Effector CD8-positive, alpha-beta T cell (primary cell): ENCODE data around the gene GRN.
A peak's percentile ranks its signal among the peaks of the same experiment; 100 is the strongest.
"Not testable (repeated sequence)": the region's sequence is repeated elsewhere in the genome, so short reads cannot be mapped to it uniquely, and the experiment has no call there.

Source experiments
- DNase-seq: peaks from one replicate; lab custom pipeline; 2025; lab: John Stamatoyannopoulos, UW

GRN gene

DNA sequence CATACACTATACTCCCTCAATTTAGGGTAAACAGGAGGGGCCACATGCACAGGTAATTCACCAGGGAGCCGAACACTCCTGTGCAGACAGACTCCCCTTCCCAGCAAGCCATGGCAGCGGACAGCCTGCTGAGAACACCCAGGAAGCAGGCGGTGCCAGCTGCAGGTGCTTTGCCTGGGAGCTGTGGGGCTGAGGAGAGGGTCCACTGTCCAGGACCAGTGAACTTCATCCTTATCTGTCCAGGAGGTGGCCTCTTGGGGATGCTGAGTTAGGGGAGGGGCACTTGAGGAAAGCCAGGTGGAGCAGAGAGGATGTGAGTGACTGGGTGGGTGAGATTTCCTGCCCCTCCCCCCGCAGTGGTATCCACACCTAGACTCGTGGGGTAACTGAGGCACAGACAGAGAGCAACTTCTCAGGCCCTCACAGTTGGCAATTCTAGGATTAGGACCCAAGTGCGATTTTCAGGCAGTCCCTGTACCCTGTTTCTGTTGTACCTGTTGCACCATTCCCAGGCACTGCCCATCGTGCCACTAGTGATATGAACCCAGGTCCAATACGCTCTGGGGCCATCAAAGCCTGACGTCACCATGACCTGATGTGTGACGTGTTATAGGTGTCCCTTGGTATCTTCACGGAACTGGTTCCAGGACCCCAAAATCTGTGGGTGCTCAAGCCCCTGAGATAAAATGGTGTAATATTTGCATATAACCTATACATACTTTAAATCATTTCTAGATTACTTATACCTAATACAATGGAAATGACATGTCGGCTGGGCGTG is 1.2 kb downstream of the GRN start:
- DNase-seq: no peak

DNA sequence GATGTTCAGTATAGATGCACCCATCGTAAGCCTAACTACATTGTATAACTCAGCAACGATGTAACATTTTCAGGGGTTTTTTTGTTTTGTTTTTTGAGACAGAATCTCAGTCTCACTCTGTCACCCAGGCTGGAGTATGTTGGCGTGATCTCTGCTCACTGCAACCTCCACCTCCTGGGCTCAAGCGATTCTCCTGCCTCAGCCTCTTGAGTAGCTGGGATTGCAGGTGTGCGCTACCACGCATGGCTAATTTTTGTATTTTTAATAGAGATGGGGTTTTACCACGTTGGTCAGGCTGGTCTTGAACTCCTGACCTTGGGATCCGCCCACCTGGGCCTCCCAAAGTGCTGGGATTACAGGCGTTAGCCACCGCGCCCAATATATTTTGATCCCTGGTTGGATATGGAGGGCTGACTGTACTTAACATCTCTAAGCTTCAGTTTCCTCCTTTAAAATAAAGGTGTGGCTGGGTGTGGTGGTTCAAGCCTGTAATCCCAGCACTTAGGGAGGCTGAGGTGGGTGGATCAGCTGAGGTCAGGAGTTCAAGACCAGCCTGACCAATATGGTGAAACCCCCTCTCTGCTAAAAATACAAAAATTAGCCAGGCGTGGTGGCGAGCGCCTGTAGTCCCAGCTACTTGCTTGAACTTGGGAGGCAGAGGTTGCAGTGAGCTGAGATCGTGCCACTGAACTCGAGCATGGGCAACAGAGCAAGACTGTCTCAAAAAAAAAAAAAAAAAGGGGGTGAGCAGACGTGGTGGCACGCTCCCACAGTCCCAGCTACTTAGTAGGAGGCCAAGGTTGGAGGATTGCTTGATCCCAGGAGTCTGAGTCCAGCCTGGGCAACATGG is 2.3 kb downstream of the GRN start:
- not testable (repeated sequence) for DNase-seq

DNA sequence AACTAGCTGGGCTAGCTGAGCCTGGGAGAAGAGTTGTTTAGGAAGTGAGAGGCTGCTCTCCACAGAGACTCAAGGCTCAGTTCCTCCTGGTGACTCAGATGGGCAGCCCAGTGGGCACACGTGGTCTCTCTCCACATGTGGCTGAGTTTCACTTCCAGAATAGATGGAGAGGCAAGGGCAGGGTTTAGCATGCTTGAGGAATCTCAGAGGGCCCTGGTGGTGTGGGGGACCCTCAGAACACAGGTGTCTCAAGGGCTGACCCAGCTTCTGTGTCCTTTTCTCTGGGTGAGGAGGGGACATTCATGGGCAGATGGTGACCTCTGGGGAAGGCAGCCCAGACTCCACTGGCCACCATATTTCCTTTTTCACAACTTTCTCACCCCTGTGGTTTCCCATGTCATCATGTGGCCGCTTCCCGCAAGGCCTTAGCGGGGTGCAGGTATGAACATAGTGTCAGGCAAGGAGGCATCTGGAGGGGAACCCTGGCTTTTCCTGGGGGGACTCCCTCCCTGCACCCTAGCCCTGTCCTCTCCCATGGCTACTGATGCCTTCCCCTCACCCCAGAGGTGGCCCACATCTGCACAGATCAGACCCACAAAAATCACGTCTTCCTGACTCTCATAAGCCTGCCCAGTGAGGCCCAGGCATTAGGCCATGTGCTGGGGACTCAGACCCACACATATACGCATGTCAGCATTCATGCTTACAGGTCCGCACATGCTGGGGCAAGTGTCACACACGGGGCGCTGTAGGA is 3.3 kb downstream of the GRN start:
- no peak for DNase-seq

DNA sequence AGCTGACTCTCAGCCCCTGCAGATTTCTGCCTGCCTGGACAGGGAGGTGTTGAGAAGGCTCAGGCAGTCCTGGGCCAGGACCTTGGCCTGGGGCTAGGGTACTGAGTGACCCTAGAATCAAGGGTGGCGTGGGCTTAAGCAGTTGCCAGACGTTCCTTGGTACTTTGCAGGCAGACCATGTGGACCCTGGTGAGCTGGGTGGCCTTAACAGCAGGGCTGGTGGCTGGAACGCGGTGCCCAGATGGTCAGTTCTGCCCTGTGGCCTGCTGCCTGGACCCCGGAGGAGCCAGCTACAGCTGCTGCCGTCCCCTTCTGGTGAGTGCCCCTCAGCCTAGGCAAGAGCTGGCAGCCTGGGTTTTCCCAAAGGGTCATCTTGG is 3.9 kb downstream of the GRN start:
- no peak for DNase-seq

DNA sequence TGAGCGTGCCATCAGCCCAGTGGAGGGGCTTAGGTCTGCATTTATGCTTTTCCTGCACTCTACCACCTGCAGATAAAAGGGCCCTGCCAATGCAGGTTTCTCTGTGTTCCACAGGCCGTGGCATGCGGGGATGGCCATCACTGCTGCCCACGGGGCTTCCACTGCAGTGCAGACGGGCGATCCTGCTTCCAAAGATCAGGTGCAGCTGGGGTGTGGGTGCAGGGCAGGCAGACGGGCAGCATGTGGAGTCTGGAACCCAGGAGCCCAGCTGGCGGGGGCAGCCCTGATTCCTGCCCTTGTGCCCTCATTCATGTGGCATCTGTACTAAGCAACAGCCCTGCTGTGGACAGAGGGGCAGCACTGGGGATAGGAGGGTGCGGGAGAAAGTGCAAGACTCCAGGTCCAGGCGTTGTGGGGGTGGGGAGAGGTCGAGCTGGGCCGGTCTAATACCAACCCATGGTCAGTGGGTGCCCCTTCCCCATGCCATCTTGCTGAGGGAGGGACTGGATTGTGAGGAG is 4.5 kb downstream of the GRN start:
- no peak for DNase-seq

DNA sequence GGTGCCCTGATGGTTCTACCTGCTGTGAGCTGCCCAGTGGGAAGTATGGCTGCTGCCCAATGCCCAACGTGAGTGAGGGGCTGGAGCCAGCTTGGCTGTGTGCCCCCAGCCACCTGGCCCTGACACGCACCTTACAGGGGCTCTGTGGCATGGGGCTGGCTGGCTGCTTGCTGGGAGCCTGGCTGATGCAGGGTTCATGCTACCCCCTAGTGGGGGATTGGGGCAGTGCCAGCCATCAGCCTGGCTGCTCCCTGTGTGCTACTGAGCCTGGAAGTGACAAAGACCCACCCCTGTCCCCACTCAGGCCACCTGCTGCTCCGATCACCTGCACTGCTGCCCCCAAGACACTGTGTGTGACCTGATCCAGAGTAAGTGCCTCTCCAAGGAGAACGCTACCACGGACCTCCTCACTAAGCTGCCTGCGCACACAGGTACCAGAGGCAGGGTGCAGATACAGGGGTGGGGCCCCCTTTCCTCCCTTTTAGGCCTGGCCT is 5.7 kb downstream of the GRN start:
- peak; percentile 51 for DNase-seq

DNA sequence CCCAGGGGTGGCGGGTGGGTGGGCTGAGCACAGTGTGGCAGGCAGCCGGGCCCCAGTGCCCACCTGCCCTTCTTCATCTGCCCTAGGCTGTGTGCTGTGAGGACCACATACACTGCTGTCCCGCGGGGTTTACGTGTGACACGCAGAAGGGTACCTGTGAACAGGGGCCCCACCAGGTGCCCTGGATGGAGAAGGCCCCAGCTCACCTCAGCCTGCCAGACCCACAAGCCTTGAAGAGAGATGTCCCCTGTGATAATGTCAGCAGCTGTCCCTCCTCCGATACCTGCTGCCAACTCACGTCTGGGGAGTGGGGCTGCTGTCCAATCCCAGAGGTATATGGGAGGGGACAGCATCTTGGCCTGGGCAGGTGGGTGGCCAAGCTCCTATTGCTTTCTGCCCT is 6.4 kb downstream of the GRN start:
- DNase-seq: no peak

DNA sequence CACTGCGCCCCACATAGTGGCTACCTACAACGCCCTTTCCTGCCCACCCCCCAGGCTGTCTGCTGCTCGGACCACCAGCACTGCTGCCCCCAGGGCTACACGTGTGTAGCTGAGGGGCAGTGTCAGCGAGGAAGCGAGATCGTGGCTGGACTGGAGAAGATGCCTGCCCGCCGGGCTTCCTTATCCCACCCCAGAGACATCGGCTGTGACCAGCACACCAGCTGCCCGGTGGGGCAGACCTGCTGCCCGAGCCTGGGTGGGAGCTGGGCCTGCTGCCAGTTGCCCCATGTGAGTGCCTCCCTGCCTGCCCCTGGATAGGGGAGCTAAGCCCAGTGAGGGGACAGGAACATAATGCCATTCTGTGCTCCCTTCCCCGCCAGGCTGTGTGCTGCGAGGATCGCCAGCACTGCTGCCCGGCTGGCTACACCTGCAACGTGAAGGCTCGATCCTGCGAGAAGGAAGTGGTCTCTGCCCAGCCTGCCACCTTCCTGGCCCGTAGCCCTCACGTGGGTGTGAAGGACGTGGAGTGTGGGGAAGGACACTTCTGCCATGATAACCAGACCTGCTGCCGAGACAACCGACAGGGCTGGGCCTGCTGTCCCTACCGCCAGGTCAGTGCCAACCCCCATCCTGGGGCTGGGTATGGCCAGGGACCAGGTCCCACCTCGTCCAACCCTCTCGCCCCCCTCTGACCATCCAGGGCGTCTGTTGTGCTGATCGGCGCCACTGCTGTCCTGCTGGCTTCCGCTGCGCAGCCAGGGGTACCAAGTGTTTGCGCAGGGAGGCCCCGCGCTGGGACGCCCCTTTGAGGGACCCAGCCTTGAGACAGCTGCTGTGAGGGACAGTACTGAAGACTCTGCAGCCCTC is 7.1 kb downstream of the GRN start:
- DNase-seq: no peak

DNA sequence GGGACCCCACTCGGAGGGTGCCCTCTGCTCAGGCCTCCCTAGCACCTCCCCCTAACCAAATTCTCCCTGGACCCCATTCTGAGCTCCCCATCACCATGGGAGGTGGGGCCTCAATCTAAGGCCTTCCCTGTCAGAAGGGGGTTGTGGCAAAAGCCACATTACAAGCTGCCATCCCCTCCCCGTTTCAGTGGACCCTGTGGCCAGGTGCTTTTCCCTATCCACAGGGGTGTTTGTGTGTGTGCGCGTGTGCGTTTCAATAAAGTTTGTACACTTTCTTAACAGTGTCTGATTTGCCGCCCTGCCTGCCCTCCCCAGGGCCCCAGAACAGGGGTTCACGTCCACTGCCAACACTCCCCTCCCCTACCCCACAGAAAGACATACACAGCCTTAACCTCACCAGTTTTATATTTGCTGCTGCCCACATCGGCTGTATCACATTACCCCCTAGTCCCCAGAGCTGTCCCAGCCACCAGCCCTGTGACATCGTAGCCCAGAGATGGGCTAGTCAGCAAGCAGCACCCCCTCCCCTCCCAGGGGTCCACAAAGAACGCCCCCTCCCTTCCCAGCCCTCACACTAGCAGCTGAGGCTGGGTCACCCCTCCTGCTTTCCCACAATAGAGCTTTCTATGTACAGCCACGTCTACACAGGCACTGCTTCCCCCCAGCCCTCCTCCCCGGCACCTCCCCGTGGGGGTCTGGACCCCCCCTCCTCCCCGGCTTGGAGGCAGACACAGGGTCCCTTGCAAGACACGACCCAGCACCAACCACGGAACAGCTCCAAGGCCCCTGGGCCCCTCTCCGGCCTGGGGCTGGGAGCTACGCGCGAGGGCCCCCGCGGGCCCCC is 7.9 kb downstream of the GRN start:
- DNase-seq: no peak

DNA sequence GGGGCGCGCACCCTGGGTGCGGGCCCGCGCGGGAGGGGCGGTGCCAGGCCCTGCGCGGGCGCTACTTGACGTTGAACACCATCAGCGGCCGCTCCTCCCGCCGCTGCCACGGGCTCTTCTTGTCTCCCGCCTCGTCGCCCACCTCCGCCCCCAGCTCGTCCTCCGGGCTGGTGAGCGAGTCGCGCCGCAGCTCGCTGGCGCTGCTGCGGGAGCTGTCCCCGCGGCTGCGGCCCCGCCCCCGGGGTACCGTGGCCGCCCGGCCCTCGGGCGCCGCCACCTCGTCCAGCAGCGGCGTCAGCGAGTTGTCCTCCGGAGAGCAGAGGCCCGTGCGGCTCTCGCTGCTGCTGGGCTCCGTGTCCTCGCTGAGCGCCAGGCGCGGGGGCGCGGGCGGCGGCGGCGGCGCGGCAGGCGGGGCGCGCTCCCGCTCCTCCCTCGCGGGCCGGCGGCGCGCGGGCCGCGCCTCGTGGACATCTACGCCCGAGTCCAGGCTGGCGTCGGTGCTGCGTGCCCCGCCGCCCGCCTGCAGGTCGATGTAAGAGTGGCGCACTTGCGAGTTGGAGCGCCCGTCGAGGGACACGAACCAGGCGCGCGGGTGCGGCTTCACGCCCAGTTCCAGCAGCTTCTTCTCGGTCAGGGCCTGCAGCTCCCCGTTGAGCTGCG is 8.7 kb downstream of the GRN start:
- DNase-seq: no peak

DNA sequence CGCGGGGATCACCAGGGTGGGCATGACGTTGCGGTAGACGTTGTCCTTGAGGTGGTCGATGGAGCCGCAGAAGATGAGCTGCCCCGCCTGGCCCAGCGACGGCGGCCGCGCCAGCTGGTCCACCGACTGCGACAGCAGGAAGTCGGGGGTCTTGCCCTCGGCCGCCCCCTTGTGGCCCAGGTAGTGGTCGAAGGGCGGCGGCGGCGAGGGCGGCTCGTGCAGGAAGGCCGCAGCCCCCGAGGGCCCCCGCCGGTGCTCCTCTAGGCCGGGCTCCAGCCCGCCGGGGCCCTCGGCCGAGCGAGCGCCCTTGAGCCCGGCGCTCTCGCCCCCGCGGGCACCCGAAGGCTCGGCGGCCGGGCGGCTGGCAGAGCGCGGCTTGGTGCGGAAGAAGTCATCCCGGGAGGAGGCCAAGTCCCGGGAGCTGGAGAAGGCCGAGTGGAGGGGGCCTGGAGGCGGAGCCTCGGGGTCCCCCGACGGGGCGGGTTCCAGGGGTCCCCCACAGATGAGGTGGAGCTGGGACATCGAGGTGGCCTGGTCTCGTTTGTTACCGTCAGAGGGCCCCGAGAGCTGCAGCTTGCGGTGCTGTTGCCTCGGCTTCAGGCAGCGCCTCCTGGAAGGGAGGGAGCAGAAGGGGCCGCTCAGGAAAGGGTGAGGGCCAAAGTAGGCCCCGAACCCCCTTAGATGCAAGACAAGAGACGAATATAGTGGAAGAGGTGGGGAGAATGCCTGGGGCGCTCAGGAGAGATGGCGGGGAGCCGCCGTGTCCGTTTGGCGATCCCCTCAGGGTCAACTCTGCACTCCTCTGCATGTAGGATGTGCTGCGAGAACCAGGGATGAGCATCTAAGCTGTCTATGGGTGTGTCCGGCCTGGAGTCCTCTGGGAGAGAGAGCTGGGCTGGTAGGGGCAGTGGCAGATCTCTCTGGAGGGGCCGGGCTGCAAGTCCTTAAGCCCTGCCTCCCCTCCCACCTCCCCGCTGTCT is 9.8 kb downstream of the GRN start:
- peak; percentile 56 for DNase-seq

DNA sequence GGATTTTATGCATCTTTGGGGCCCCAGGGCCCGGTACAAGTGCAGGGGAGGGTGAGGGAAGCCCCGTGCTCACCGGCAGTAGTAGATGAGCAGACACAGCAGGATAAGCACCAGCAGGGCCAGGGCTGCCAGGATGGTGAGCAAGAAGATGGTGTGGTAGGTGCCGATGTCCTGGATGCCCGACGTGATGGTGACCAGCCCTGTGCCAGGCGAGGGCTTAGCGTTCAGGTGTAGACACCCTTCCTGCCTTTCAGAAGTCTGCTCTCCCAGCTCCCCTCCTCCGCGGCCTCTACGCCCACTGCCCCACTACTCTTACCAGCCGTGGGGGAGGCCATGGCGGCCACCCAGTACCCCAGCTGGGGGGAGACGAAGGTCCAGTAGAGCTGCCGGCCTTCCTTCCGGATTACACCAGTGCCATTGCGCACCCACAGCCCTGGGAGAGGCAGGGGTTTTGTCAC is 10.6 kb downstream of the GRN start:
- no peak for DNase-seq

DNA sequence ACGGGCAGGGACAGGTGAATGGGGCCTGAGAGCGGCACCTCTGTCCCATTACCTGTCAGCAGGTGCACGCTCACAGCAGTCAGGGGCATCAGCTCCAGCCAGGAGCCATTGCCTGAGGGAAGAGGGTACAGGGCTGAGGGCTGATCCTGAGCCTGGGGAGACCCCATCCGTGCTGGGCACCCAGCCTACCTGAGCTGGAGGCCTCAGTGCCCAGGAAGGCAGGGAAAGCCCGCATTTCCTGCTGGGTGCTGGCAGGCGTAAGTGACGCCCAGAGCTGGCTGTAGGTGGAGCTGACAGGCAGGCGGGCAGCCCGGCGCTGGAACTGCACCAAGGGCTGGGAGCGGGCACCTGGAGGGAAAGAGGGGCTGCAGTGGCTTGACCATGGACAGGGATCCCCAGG is 11.1 kb downstream of the GRN start:
- no peak for DNase-seq

DNA sequence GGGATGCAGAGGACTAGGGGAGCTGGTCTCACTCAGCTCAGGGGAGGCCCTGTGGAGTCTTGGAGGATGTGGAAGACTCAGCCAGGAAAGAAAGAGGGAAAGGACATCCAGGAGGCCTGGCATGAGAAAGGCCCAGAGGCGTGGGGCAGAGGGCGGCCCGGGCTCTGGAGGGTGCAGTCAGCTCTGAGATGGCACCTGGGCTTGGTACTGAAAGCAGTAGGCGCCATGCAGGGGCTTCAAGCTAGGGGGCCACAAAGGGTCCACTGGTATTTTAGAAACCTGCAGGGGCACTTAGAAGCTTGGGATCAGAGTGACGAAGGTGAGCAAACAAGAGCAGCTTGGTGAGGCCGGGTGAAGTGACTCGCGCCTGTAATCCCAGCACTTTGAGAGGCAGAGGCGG is 13.0 kb downstream of the GRN start:
- no peak for DNase-seq

DNA sequence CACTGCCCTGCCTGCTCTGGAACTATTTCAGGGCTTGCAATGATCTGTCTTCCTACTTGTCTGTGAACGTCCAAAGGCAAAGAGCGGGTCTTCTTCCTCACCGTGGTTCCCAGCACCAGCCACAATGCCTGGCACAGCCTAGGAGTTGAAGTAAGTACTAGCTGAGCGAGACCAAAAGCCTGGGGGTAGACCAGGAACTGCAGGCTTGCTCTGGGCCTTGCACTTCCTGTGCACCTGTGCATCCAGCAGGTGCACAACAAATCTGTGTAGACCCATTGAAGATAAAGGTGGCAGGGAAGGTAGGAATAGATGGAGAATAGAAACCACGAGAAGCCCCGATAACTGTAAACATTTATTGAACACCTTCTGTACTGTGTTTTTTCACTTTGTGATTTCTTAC is 13.9 kb downstream of the GRN start:
- DNase-seq: no peak

DNA sequence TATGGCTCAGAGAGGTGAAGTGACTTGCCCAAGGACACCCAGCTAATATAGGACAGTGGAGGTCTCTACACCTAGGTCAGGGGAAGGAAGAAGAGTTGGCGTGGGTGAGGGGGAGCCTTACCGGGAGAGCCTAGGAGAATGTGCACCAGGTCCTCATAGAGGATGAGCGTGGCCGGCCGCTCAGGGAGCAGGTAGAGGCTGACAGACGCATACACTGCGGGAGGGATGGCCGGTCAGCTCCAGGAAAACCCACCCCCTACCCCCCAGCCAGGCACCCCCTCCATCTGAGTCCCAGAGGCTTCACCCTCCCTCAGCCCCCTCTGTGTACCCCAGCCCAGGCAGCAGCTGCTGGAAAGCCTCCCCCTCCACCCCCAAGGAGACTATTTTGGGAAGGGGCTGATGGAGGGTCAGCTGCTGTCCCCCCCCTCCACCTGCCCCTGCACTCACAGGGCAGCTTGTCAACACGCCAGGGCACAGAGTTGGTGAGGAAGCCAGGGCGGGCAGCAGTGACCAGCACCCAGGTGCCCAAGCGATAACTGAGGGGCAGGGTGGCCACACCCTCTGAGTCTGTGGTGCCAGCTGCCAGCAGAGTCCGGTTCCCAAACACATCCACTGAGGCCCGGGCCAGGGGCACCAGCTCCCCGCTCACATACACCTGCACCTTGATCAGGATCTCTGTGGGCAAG is 14.5 kb downstream of the GRN start:
- no peak for DNase-seq

DNA sequence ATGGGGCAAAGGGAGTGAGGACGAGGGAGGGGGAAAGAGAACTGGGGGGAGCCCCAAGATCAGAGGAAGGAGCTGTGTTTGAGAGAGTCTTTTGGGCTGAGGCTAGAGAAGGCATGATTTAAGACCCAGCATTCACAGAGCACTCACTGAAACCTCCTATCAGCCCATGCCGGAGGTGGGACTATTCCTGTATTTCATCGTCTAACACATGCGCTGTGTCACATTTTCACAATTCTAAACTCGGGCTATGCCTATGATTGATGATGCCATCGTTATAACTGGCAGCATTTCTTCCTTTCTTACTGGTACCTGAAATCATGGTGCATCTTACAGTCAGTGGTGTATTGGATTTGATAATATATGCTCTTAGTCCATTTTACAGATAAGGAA is 15.0 kb downstream of the GRN start:
- DNase-seq: no peak

DNA sequence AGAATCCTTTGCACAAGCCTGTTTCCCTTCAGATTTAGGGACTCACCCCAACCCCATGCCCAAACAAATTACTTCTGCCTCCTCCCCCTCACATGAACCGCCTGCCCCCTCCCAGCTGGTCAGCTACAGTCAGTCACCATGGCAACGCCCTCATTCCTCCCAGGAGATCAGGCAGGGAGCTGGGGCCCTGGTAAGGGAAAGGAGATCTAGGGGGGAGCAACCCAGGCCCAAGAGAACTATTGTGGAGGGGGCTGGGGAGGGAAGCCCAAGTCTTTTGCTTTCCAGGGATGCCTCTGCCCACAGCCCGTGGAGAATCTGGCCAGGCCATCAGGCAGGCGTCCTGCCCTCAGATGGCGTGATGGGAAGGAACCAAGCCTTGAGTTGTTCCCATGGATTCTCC is 15.7 kb downstream of the GRN start:
- DNase-seq: no peak
